ENCODE measurements around the gene SSR1. TPM values are rescaled to one million over a fixed set of nuclear protein-coding genes. Genes with fewer than 3 reads are reported as not detected.
"Not testable (repeated sequence)": the region's sequence is repeated elsewhere in the genome, so short reads cannot be mapped to it uniquely, and the experiment has no call there.

Gene SSR1
- total RNA-seq, 1 donor from 2014 or later = 203 TPM

- intact Hi-C loops (cut with micrococcal nuclease) = no loop called here
- H3K9me3 Mint-ChIP-seq = no peaks in the 10 kb centered on the region
- H3K27me3 Mint-ChIP-seq (ENCODE audit: low read depth) = peaks cover 34% of the 10 kb centered on the region
- H3K4me1 Mint-ChIP-seq (ENCODE audit: low read depth) = no peaks in the 10 kb centered on the region
- no peaks in the 10 kb centered on the region for H3K36me3 Mint-ChIP-seq (ENCODE audit: low read depth)
- no peak overlapping the region for H3K27ac Mint-ChIP-seq
- no peak for DNase-seq (ENCODE audit: low spot score)
- no peak overlapping the region for H3K4me3 Mint-ChIP-seq (ENCODE audit: low read depth)
Measured at GRCh38 chr6:7334685-7335084, 21.7 kb upstream of the SSR1 start.

DNA sequence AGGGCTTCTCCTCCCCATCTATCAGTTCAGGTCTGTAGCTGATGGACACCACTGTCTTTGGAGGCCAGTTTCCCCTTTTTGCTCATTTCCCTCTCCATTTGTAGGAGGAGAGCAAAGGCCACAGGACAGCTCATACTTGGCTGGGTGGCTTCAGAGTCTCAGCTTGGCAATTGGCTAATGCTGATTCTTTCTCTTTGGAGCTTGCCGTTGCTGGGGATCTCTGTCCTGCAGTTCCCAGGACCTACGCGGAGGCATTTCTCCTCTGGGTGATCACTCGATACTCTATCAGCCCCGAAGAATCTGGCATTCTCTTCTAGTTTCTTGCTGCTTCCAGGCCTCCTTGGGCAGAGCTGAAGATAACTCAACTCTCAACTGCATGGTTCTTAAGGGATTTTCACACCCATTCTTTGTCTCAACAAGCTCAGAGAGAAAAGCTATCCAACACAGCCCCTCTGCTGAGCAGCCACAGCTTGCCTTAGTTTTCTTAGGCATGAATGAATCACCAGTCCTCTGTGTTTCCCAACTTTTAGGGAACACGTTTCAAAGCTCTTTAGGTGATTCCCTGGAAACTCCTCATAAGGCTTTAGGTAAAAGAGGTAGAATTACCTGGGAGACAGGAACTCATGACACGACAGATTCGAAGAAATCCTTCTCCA, 19.2 kb upstream of the SSR1 start:
- Mint-ChIP-seq H3K27me3 (ENCODE audit: low read depth) (peaks cover 19% of the 10 kb centered on the region), H3K27ac (no peak overlapping the region), H3K4me1 (ENCODE audit: low read depth) (peaks cover 1% of the 10 kb centered on the region), H3K36me3 (ENCODE audit: low read depth) (no peaks in the 10 kb centered on the region), H3K4me3 (ENCODE audit: low read depth) (no peak overlapping the region), H3K9me3 (no peaks in the 10 kb centered on the region)
- DNase-seq (ENCODE audit: low spot score) = no peak
- intact Hi-C loops (cut with micrococcal nuclease) = no loop called here

DNA sequence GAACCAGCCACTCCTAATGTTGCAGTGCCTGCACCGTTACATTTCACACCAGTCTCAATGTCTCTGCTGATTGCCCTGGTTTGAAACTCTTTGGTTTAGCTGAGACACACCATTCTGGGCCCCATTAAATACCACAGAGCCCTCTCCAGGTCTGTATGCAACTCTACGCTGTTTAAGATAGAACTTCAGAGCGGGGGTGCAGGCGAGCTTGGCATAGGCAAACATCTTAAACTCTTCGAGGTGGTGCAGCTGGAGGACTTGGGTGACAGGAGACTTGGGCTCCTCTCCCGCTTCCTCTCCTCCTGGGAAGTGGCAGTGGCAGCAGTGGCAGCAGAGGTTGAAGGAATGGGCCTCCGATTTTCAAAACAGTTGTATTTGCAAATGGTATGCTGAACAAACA, 18.5 kb upstream of the SSR1 start:
- intact Hi-C loops (cut with micrococcal nuclease) = no loop called here
- Mint-ChIP-seq H3K4me1 (ENCODE audit: low read depth) (peaks cover 1% of the 10 kb centered on the region), H3K27ac (no peak overlapping the region), H3K9me3 (no peaks in the 10 kb centered on the region), H3K36me3 (ENCODE audit: low read depth) (no peaks in the 10 kb centered on the region), H3K27me3 (ENCODE audit: low read depth) (peaks cover 14% of the 10 kb centered on the region), H3K4me3 (ENCODE audit: low read depth) (no peak overlapping the region)
- DNase-seq (ENCODE audit: low spot score) = no peak

DNA sequence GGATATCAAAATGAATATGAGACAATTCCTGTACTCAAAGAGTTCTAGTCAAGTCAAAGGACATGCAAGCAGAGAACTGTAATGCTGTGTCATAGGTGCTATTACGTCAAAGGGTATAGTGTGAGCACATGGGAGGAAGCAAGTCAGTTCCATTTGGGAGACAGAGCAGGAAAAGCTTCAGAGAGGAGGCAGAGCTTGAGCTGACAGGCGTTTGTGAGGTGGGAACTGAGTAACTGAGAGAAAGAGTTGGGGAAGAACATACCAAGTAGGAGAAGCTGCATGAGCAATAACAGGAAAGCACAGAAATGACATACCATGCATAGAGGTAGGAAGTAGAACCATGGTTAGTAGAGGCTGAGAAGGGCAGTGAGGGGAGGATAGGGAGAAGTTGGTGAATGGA, 15.2 kb upstream of the SSR1 start:
- intact Hi-C loops (cut with micrococcal nuclease) = no loop called here
- no peak overlapping the region for H3K4me3 Mint-ChIP-seq (ENCODE audit: low read depth)
- no peak overlapping the region for H3K27ac Mint-ChIP-seq

GRCh38 chr6:7325750-7326149, 12.8 kb upstream of the SSR1 start:
- Mint-ChIP-seq H3K27me3 (ENCODE audit: low read depth) (peaks cover 13% of the 10 kb centered on the region), H3K9me3 (peaks cover 4% of the 10 kb centered on the region), H3K27ac (no peak overlapping the region), H3K4me3 (ENCODE audit: low read depth) (no peak overlapping the region), H3K36me3 (ENCODE audit: low read depth) (no peaks in the 10 kb centered on the region), H3K4me1 (ENCODE audit: low read depth) (peaks cover 1% of the 10 kb centered on the region)
- intact Hi-C loops (cut with micrococcal nuclease) = no loop called here
- no peak for DNase-seq (ENCODE audit: low spot score)

More for the DNA sequence above, 15.2 kb upstream of the SSR1 start:
- Mint-ChIP-seq H3K27me3 (ENCODE audit: low read depth) (peaks cover 16% of the 10 kb centered on the region), H3K36me3 (ENCODE audit: low read depth) (no peaks in the 10 kb centered on the region), H3K9me3 (peaks cover 4% of the 10 kb centered on the region), H3K4me1 (ENCODE audit: low read depth) (peaks cover 1% of the 10 kb centered on the region)
- no peak for DNase-seq (ENCODE audit: low spot score)

- intact Hi-C loops (cut with micrococcal nuclease) = no loop called here
- Mint-ChIP-seq H3K36me3 (ENCODE audit: low read depth) (no peaks in the 10 kb centered on the region), H3K27me3 (ENCODE audit: low read depth) (peaks cover 13% of the 10 kb centered on the region), H3K4me1 (ENCODE audit: low read depth) (peaks cover 1% of the 10 kb centered on the region), H3K27ac (no peak overlapping the region), H3K4me3 (ENCODE audit: low read depth) (no peak overlapping the region), H3K9me3 (peaks cover 4% of the 10 kb centered on the region)
- DNase-seq (ENCODE audit: low spot score) = no peak
Measured at GRCh38 chr6:7324520-7324919, 11.5 kb upstream of the SSR1 start.

GRCh38 chr6:7323074-7323473, 10.1 kb upstream of the SSR1 start:
- no peak for DNase-seq (ENCODE audit: low spot score)
- H3K36me3 Mint-ChIP-seq (ENCODE audit: low read depth) = no peaks in the 10 kb centered on the region
- intact Hi-C loops (cut with micrococcal nuclease) = no loop called here
- H3K27ac Mint-ChIP-seq = no peak overlapping the region
- H3K9me3 Mint-ChIP-seq = peaks cover 4% of the 10 kb centered on the region
- H3K27me3 Mint-ChIP-seq (ENCODE audit: low read depth) = peaks cover 9% of the 10 kb centered on the region
- no peak overlapping the region for H3K4me3 Mint-ChIP-seq (ENCODE audit: low read depth)
- no peaks in the 10 kb centered on the region for H3K4me1 Mint-ChIP-seq (ENCODE audit: low read depth)

DNA sequence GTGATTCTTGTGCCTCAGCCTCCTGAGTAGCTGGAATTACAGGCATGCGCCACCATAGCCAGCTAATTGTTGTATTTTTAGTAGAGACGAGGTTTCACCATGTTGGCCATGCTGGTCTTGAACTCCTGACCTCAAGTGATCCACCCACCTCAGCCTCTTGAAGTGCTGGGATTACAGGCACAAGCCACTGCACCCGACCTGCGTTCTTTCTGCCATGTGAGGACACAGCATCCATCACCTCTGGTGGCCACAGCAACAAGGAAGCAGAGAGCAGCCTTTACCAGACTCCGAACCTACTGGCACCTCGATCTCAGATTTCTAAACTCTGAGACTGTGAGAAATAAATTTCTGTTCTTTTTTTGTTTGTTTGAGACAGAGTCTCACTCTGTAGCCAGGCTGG, 8.9 kb upstream of the SSR1 start:
- DNase-seq (ENCODE audit: low spot score); H3K36me3 Mint-ChIP-seq (ENCODE audit: low read depth); H3K4me1 Mint-ChIP-seq (ENCODE audit: low read depth); H3K27ac Mint-ChIP-seq; intact Hi-C loops (cut with micrococcal nuclease); H3K9me3 Mint-ChIP-seq; H3K4me3 Mint-ChIP-seq (ENCODE audit: low read depth); H3K27me3 Mint-ChIP-seq (ENCODE audit: low read depth): not testable (repeated sequence)

- H3K4me1 Mint-ChIP-seq (ENCODE audit: low read depth); H3K27me3 Mint-ChIP-seq (ENCODE audit: low read depth); H3K4me3 Mint-ChIP-seq (ENCODE audit: low read depth); H3K36me3 Mint-ChIP-seq (ENCODE audit: low read depth); DNase-seq (ENCODE audit: low spot score); H3K9me3 Mint-ChIP-seq; intact Hi-C loops (cut with micrococcal nuclease); H3K27ac Mint-ChIP-seq: not testable (repeated sequence)
Measured at GRCh38 chr6:7319406-7319805, 6.4 kb upstream of the SSR1 start.

DNA sequence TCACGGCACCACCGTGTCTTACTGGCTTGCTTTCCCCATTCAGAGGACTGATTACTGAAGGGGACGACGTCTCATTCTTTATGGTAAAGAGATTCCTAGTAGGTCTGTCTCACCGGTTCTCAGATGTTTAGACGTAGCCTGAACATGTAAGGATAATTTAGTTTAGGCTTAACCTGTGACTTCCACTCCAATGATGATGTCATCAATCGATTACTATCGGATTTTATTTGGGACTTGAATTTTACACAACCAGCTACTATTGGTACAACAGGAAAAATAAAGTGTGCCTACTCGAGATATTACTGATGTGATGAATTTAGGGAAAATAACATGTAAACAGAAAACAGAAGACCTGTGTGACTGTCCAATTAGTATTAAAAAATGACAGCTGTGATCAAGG, 4.5 kb upstream of the SSR1 start:
- no peaks in the 10 kb centered on the region for H3K36me3 Mint-ChIP-seq (ENCODE audit: low read depth)
- no peaks in the 10 kb centered on the region for H3K27me3 Mint-ChIP-seq (ENCODE audit: low read depth)
- no peak overlapping the region for H3K27ac Mint-ChIP-seq
- intact Hi-C loops (cut with micrococcal nuclease) = no loop called here
- DNase-seq (ENCODE audit: low spot score) = no peak
- H3K9me3 Mint-ChIP-seq = no peaks in the 10 kb centered on the region
- H3K4me3 Mint-ChIP-seq (ENCODE audit: low read depth) = no peak overlapping the region
- H3K4me1 Mint-ChIP-seq (ENCODE audit: low read depth) = peaks cover 6% of the 10 kb centered on the region

- no peak for DNase-seq (ENCODE audit: low spot score)
- Mint-ChIP-seq H3K36me3 (ENCODE audit: low read depth) (peaks cover 5% of the 10 kb centered on the region), H3K9me3 (no peaks in the 10 kb centered on the region), H3K4me1 (ENCODE audit: low read depth) (peaks cover 6% of the 10 kb centered on the region), H3K4me3 (ENCODE audit: low read depth) (no peak overlapping the region), H3K27me3 (ENCODE audit: low read depth) (no peaks in the 10 kb centered on the region), H3K27ac (no peak overlapping the region)
- intact Hi-C loops (cut with micrococcal nuclease) = no loop called here
Measured at GRCh38 chr6:7316658-7317533, 3.9 kb upstream of the SSR1 start.

- no peak for DNase-seq (ENCODE audit: low spot score)
- Mint-ChIP-seq H3K9me3 (no peaks in the 10 kb centered on the region), H3K36me3 (ENCODE audit: low read depth) (peaks cover 15% of the 10 kb centered on the region), H3K27ac (no peak overlapping the region), H3K4me3 (ENCODE audit: low read depth) (no peak overlapping the region), H3K4me1 (ENCODE audit: low read depth) (peaks cover 11% of the 10 kb centered on the region), H3K27me3 (ENCODE audit: low read depth) (no peaks in the 10 kb centered on the region)
- intact Hi-C loops (cut with micrococcal nuclease) = no loop called here
Measured at GRCh38 chr6:7315948-7316365, 3.0 kb upstream of the SSR1 start.

Measured in activated T-helper 2 cell treated with anti-CD3 and anti-CD28 coated beads, Interferon-gamma antibody, Interleukin-2, Interleukin-4, amounts not matched to agents 10 μg/mL and 5 μg/mL and 100 μg/mL, durations not matched to agents 14 hours and 24 hours and 36 hours (primary cell).